ENCODE results near the gene PKM.

PKM gene

GRCh38 chr15:72235298-72235697 lies 4.3 kb upstream of the PKM start:
- DNase-seq (ENCODE audit: low read depth in 2 of 2), result no peak

GRCh38 chr15:72233769-72234168 lies 2.8 kb upstream of the PKM start:
- no peak for DNase-seq (ENCODE audit: low read depth in 2 of 2)

GRCh38 chr15:72231833-72232478 lies 966 bp upstream of the PKM start:
- DNase-seq (ENCODE audit: low read depth in 2 of 2), result no peak

GRCh38 chr15:72230197-72231065 lies 559 bp downstream of the PKM start:
- peak; percentile 85 to 86 for DNase-seq (ENCODE audit: low read depth in 2 of 2)

- no peak for DNase-seq (ENCODE audit: low read depth in 2 of 2)
These were observed 1.1 kb downstream of the PKM start for GRCh38 chr15:72229947-72230196.

GRCh38 chr15:72229076-72229946 lies 1.7 kb downstream of the PKM start:
- no peak for DNase-seq (ENCODE audit: low read depth in 2 of 2)

- DNase-seq (ENCODE audit: low read depth in 2 of 2), result no peak
These were observed 3.3 kb downstream of the PKM start for GRCh38 chr15:72227720-72228119.

- no peak for DNase-seq (ENCODE audit: low read depth in 2 of 2)
These were observed 3.8 kb downstream of the PKM start for GRCh38 chr15:72227192-72227586.

- no peak for DNase-seq (ENCODE audit: low read depth in 2 of 2)
These were observed 7.7 kb downstream of the PKM start for GRCh38 chr15:72223278-72223677.

- DNase-seq (ENCODE audit: low read depth in 2 of 2), result no peak
These were observed 8.6 kb downstream of the PKM start for GRCh38 chr15:72222393-72222792.

GRCh38 chr15:72220687-72221086 lies 10.3 kb downstream of the PKM start:
- DNase-seq (ENCODE audit: low read depth in 2 of 2), result no peak

GRCh38 chr15:72217216-72217615 lies 13.8 kb downstream of the PKM start:
- no peak for DNase-seq (ENCODE audit: low read depth in 2 of 2)

- DNase-seq (ENCODE audit: low read depth in 2 of 2), result no peak
These were observed 14.9 kb downstream of the PKM start for GRCh38 chr15:72216079-72216478.

- DNase-seq (ENCODE audit: low read depth in 2 of 2), result no peak
These were observed 23.4 kb downstream of the PKM start for GRCh38 chr15:72207558-72208085.

- DNase-seq (ENCODE audit: low read depth in 2 of 2), result no peak
These were observed 24.4 kb downstream of the PKM start for GRCh38 chr15:72206677-72207000.

GRCh38 chr15:72205896-72206676 lies 24.9 kb downstream of the PKM start:
- DNase-seq (ENCODE audit: low read depth in 2 of 2), result no peak

GRCh38 chr15:72205273-72205672 lies 25.7 kb downstream of the PKM start:
- no peak for DNase-seq (ENCODE audit: low read depth in 2 of 2)

GRCh38 chr15:72203507-72203837 lies 27.5 kb downstream of the PKM start:
- DNase-seq (ENCODE audit: low read depth in 2 of 2), result peak in 1 of 2 experiments; percentile 24

GRCh38 chr15:72202801-72203506 lies 28.0 kb downstream of the PKM start:
- no peak for DNase-seq (ENCODE audit: low read depth in 2 of 2)

- DNase-seq (ENCODE audit: low read depth in 2 of 2), result no peak
These were observed 28.7 kb downstream of the PKM start for GRCh38 chr15:72202302-72202701.

GRCh38 chr15:72201391-72201921 lies 29.5 kb downstream of the PKM start:
- no peak for DNase-seq (ENCODE audit: low read depth in 2 of 2)

Data from fibroblast of skin of left biceps (primary cell).